Measurements from ENCODE around the gene CERK.

CERK gene

GRCh38 chr22:46660604-46661201, 77.3 kb downstream of the CERK start:
- DNase-seq (ENCODE audit: low read depth, low spot score): no peak
- H3K27ac ChIP-seq: no peak overlapping the region
- no peak overlapping the region for H3K9ac ChIP-seq (ENCODE audit: insufficient read length)
- H3K36me3 ChIP-seq (ENCODE audit: insufficient read depth, low read length): no peaks in the 10 kb centered on the region
- H3K4me3 ChIP-seq: no peak overlapping the region
- TF ChIP-seq POLR2AphosphoS5 (IDR thresholded peaks at IDR 0.05; ENCODE audit: borderline replicate concordance, low read depth, low read length): no peak
- no peak for TF ChIP-seq FOXP2 (optimal IDR thresholded peaks at IDR 0.05; ENCODE audit: control extremely low read depth, extremely low read length, insufficient read depth)
- no peak for TF ChIP-seq EZH2 (IDR thresholded peaks at IDR 0.05)
- H3K9me3 ChIP-seq (ENCODE audit: low read depth, low read length): no peaks in the 10 kb centered on the region

- H3K27ac ChIP-seq: no peak overlapping the region
- no peak for DNase-seq (ENCODE audit: low read depth, low spot score)
- no peaks in the 10 kb centered on the region for H3K9me3 ChIP-seq (ENCODE audit: low read depth, low read length)
- TF ChIP-seq FOXP2 (optimal IDR thresholded peaks at IDR 0.05; ENCODE audit: control extremely low read depth, extremely low read length, insufficient read depth) (no peak), EZH2 (IDR thresholded peaks at IDR 0.05) (no peak), POLR2AphosphoS5 (IDR thresholded peaks at IDR 0.05; ENCODE audit: borderline replicate concordance, low read depth, low read length) (no peak)
- no peak overlapping the region for H3K9ac ChIP-seq (ENCODE audit: insufficient read length)
- no peak overlapping the region for H3K4me3 ChIP-seq
- no peaks in the 10 kb centered on the region for H3K36me3 ChIP-seq (ENCODE audit: insufficient read depth, low read length)
Measured at GRCh38 chr22:46659791-46660186, 78.3 kb downstream of the CERK start.

GRCh38 chr22:46659059-46659790, 78.8 kb downstream of the CERK start:
- TF ChIP-seq FOXP2 (optimal IDR thresholded peaks at IDR 0.05; ENCODE audit: control extremely low read depth, extremely low read length, insufficient read depth) (no peak), POLR2AphosphoS5 (IDR thresholded peaks at IDR 0.05; ENCODE audit: borderline replicate concordance, low read depth, low read length) (no peak), EZH2 (IDR thresholded peaks at IDR 0.05) (no peak)
- H3K36me3 ChIP-seq (ENCODE audit: insufficient read depth, low read length): no peaks in the 10 kb centered on the region
- no peak for DNase-seq (ENCODE audit: low read depth, low spot score)
- no peaks in the 10 kb centered on the region for H3K9me3 ChIP-seq (ENCODE audit: low read depth, low read length)
- H3K9ac ChIP-seq (ENCODE audit: insufficient read length): no peak overlapping the region
- H3K4me3 ChIP-seq: no peak overlapping the region
- H3K27ac ChIP-seq: no peak overlapping the region

- Histone ChIP-seq H3K36me3 (ENCODE audit: insufficient read depth, low read length) (no peaks in the 10 kb centered on the region), H3K9ac (ENCODE audit: insufficient read length) (no peak overlapping the region), H3K9me3 (ENCODE audit: low read depth, low read length) (no peaks in the 10 kb centered on the region), H3K4me3 (no peak overlapping the region), H3K27ac (no peak overlapping the region)
- no peak for TF ChIP-seq POLR2AphosphoS5 (IDR thresholded peaks at IDR 0.05; ENCODE audit: borderline replicate concordance, low read depth, low read length)
- no peak for TF ChIP-seq FOXP2 (optimal IDR thresholded peaks at IDR 0.05; ENCODE audit: control extremely low read depth, extremely low read length, insufficient read depth)
- TF ChIP-seq EZH2 (IDR thresholded peaks at IDR 0.05): no peak
- DNase-seq (ENCODE audit: low read depth, low spot score): no peak
Measured at GRCh38 chr22:46657996-46658947, 79.8 kb downstream of the CERK start.

- H3K36me3 ChIP-seq (ENCODE audit: insufficient read depth, low read length): no peaks in the 10 kb centered on the region
- DNase-seq (ENCODE audit: low read depth, low spot score): no peak
- no peak overlapping the region for H3K4me3 ChIP-seq
- no peak overlapping the region for H3K9ac ChIP-seq (ENCODE audit: insufficient read length)
- TF ChIP-seq FOXP2 (optimal IDR thresholded peaks at IDR 0.05; ENCODE audit: control extremely low read depth, extremely low read length, insufficient read depth): no peak
- no peak for TF ChIP-seq EZH2 (IDR thresholded peaks at IDR 0.05)
- TF ChIP-seq POLR2AphosphoS5 (IDR thresholded peaks at IDR 0.05; ENCODE audit: borderline replicate concordance, low read depth, low read length): no peak
- no peak overlapping the region for H3K27ac ChIP-seq
- H3K9me3 ChIP-seq (ENCODE audit: low read depth, low read length): no peaks in the 10 kb centered on the region
Measured at GRCh38 chr22:46657655-46657953, 80.4 kb downstream of the CERK start.

GRCh38 chr22:46656856-46657654, 81.0 kb downstream of the CERK start:
- no peak overlapping the region for H3K4me3 ChIP-seq
- H3K9ac ChIP-seq (ENCODE audit: insufficient read length): no peak overlapping the region
- H3K27ac ChIP-seq: no peak overlapping the region
- no peaks in the 10 kb centered on the region for H3K9me3 ChIP-seq (ENCODE audit: low read depth, low read length)
- no peak for DNase-seq (ENCODE audit: low read depth, low spot score)
- no peaks in the 10 kb centered on the region for H3K36me3 ChIP-seq (ENCODE audit: insufficient read depth, low read length)
- no peak for TF ChIP-seq FOXP2 (optimal IDR thresholded peaks at IDR 0.05; ENCODE audit: control extremely low read depth, extremely low read length, insufficient read depth)
- TF ChIP-seq EZH2 (IDR thresholded peaks at IDR 0.05): no peak
- TF ChIP-seq POLR2AphosphoS5 (IDR thresholded peaks at IDR 0.05; ENCODE audit: borderline replicate concordance, low read depth, low read length): no peak

GRCh38 chr22:46655861-46656608, 82.0 kb downstream of the CERK start:
- H3K27ac ChIP-seq: no peak overlapping the region
- no peak overlapping the region for H3K4me3 ChIP-seq

More at GRCh38 chr22:46655861-46656608, 82.0 kb downstream of the CERK start:
- Histone ChIP-seq H3K9me3 (ENCODE audit: low read depth, low read length) (no peaks in the 10 kb centered on the region), H3K9ac (ENCODE audit: insufficient read length) (no peak overlapping the region), H3K36me3 (ENCODE audit: insufficient read depth, low read length) (no peaks in the 10 kb centered on the region)
- TF ChIP-seq FOXP2 (optimal IDR thresholded peaks at IDR 0.05; ENCODE audit: control extremely low read depth, extremely low read length, insufficient read depth): no peak
- TF ChIP-seq EZH2 (IDR thresholded peaks at IDR 0.05): no peak
- TF ChIP-seq POLR2AphosphoS5 (IDR thresholded peaks at IDR 0.05; ENCODE audit: borderline replicate concordance, low read depth, low read length): no peak
- no peak for DNase-seq (ENCODE audit: low read depth, low spot score)

All from SK-N-MC (cell line).